H9 (cell line): ENCODE measurements around the gene CCDC33. TPM values are rescaled to one million over a fixed set of nuclear protein-coding genes. Genes with fewer than 3 reads are reported as not detected.

ENCODE experiments used
- DNase-seq: peaks from one replicate; pipeline ENCODE4 v3.0.0-alpha.2; 2017
- H2AFZ ChIP-seq: one replicate; pipeline ENCODE4 v1.6.1; 2013; ENCODE audit warnings: mild to moderate bottlenecking, low read length, control low read depth, moderate library complexity
- H2AK5ac ChIP-seq: 2 replicates; pipeline ENCODE4 v1.6.1; 2013; ENCODE audit warnings: low read length, control low read depth, mixed read lengths; ENCODE audit not compliant: insufficient read length
- H2BK120ac ChIP-seq: one replicate; pipeline ENCODE4 v1.6.1; 2013; ENCODE audit warnings: low read depth, mild to moderate bottlenecking, low read length, control low read depth, inconsistent platforms; ENCODE audit not compliant: poor library complexity, severe bottlenecking
- H2BK12ac ChIP-seq: 2 replicates; pipeline ENCODE4 v1.6.1; 2013; ENCODE audit warnings: low read length, control low read depth, mixed read lengths, low read depth; ENCODE audit not compliant: insufficient read length
- H2BK15ac ChIP-seq: 2 replicates; pipeline ENCODE4 v1.6.1; 2013; ENCODE audit warnings: low read depth, low read length, control low read depth
- H2BK20ac ChIP-seq: one replicate; pipeline ENCODE4 v1.6.1; 2013; ENCODE audit warnings: low read depth, mild to moderate bottlenecking, low read length, control low read depth, inconsistent platforms; ENCODE audit not compliant: poor library complexity, severe bottlenecking
- H2BK5ac ChIP-seq: 2 replicates; pipeline ENCODE4 v1.6.1; 2013; ENCODE audit warnings: low read length, control low read depth, mixed read lengths; ENCODE audit not compliant: insufficient read length
- H3K14ac ChIP-seq: 2 replicates; pipeline ENCODE4 v1.6.1; 2013; ENCODE audit warnings: low read length, control low read depth; ENCODE audit not compliant: insufficient read depth
- H3K18ac ChIP-seq: 2 replicates; pipeline ENCODE4 v1.6.1; 2013; ENCODE audit warnings: low read depth, mild to moderate bottlenecking, mixed read lengths, low read length, control low read depth; ENCODE audit not compliant: insufficient read length
- H3K23ac ChIP-seq: 2 replicates; pipeline ENCODE4 v1.6.1; 2013; ENCODE audit warnings: low read length, control low read depth, mixed read lengths, low read depth; ENCODE audit not compliant: insufficient read length
- H3K23me2 ChIP-seq: 2 replicates; pipeline ENCODE4 v1.6.1; 2013; ENCODE audit warnings: low read depth, mild to moderate bottlenecking, mixed read lengths, low read length, control low read depth; ENCODE audit not compliant: insufficient read length, poor library complexity, severe bottlenecking
- H3K27ac ChIP-seq: 2 replicates; pipeline ENCODE4 v1.5.1; 2013; ENCODE audit warnings: low read length, control low read depth, mixed read lengths, low read depth; ENCODE audit not compliant: insufficient read length
- H3K27me3 ChIP-seq: 2 replicates; pipeline ENCODE4 v1.6.1; 2013; ENCODE audit warnings: low read length, control low read depth, inconsistent platforms; ENCODE audit not compliant: insufficient read depth
- H3K4ac ChIP-seq: 2 replicates; pipeline ENCODE4 v1.6.1; 2013; ENCODE audit warnings: low read depth, mild to moderate bottlenecking, control low read depth, inconsistent platforms, low read length, moderate library complexity
- H3K4me1 ChIP-seq: 2 replicates; pipeline ENCODE4 v1.6.1; 2013; ENCODE audit warnings: low read length, control low read depth, inconsistent platforms; ENCODE audit not compliant: insufficient read depth
- H3K4me2 ChIP-seq: 2 replicates; pipeline ENCODE4 v1.6.1; 2013; ENCODE audit warnings: low read length, control low read depth, mixed read lengths; ENCODE audit not compliant: insufficient read length, insufficient read depth
- H3K56ac ChIP-seq: 2 replicates; pipeline ENCODE4 v1.6.1; 2013; ENCODE audit warnings: low read depth, mild to moderate bottlenecking, mixed read lengths, low read length, control low read depth; ENCODE audit not compliant: insufficient read length
- H3K79me1 ChIP-seq: 2 replicates; pipeline ENCODE4 v1.6.1; 2013; ENCODE audit warnings: low read depth, mild to moderate bottlenecking, moderate library complexity, low read length, control low read depth, inconsistent platforms; ENCODE audit not compliant: insufficient read depth, poor library complexity, severe bottlenecking
- H3K79me2 ChIP-seq: 2 replicates; pipeline ENCODE4 v1.6.1; 2013; ENCODE audit warnings: low read length, control low read depth, inconsistent platforms; ENCODE audit not compliant: insufficient read depth
- H3K9ac ChIP-seq: 2 replicates; pipeline ENCODE4 v1.6.1; 2013; ENCODE audit warnings: low read length, control low read depth, mixed read lengths; ENCODE audit not compliant: insufficient read length; ENCODE audit errors: extremely low read depth
- H3K9me3 ChIP-seq: one replicate; pipeline ENCODE4 v1.6.1; 2013; ENCODE audit warnings: low read depth, low read length, inconsistent platforms; ENCODE audit not compliant: control insufficient read depth
- H3T11ph ChIP-seq: one replicate; pipeline ENCODE4 v1.6.1; 2013; ENCODE audit warnings: mild to moderate bottlenecking, low read length, control low read depth, inconsistent platforms
- H4K20me1 ChIP-seq: one replicate; pipeline ENCODE4 v1.6.1; 2013; ENCODE audit not compliant: control insufficient read depth, insufficient read length, insufficient read depth
- H4K5ac ChIP-seq: 2 replicates; pipeline ENCODE4 v1.6.1; 2013; ENCODE audit warnings: low read depth, mild to moderate bottlenecking, mixed read lengths, low read length, control low read depth; ENCODE audit not compliant: insufficient read length
- H4K8ac ChIP-seq: replicated peaks from 2 replicates; pipeline ENCODE4 v1.6.1; 2013; ENCODE audit warnings: low read length, control low read depth, mixed read lengths, low read depth; ENCODE audit not compliant: insufficient read length
- H4K91ac ChIP-seq: 2 replicates; pipeline ENCODE4 v1.6.1; 2013; ENCODE audit warnings: low read depth, mild to moderate bottlenecking, moderate library complexity, mixed read lengths, low read length, control low read depth; ENCODE audit not compliant: insufficient read length
- H3K27ac Mint-ChIP-seq, 3 experiments: 2 replicates in 2 of 3; 3 replicates in 1 of 3; pipeline ENCODE4 v1.8.0; 2020 to 2021; ENCODE audit warnings: mixed read lengths in 3 of 3, mild to moderate bottlenecking in 1 of 3, moderate library complexity in 1 of 3
- H3K27me3 Mint-ChIP-seq: 2 replicates; pipeline ENCODE4 v1.8.0; 2021; ENCODE audit warnings: low read depth, mild to moderate bottlenecking, moderate library complexity, mixed read lengths
- H3K36me3 Mint-ChIP-seq, 3 experiments: 2 replicates in 2 of 3; 3 replicates in 1 of 3; pipeline ENCODE4 v1.8.0; 2020 to 2021; ENCODE audit warnings: low read depth in 3 of 3, mixed read lengths in 3 of 3; ENCODE audit not compliant: insufficient read depth in 1 of 3
- H3K4me1 Mint-ChIP-seq, 2 experiments: 2 replicates each; pipeline ENCODE4 v1.8.0; 2020; ENCODE audit warnings: mixed read lengths in 2 of 2
- H3K4me3 Mint-ChIP-seq, 2 experiments: 2 replicates in 1 of 2; 3 replicates in 1 of 2; pipeline ENCODE4 v1.8.0; 2020 to 2021; ENCODE audit warnings: mild to moderate bottlenecking in 2 of 2, mixed read lengths in 2 of 2, moderate library complexity in 1 of 2
- H3K9me3 Mint-ChIP-seq, 2 experiments: 2 replicates in 1 of 2; 3 replicates in 1 of 2; pipeline ENCODE4 v1.8.0; 2020; ENCODE audit warnings: mild to moderate bottlenecking in 2 of 2, mixed read lengths in 2 of 2, moderate library complexity in 1 of 2
- WGBS: extraction: QIAGEN DNeasy Blood & Tissue Kit; methylation state at CpG from one replicate; pipeline ENCODE4 v1.1.7; 2013; ENCODE audit warnings: missing lambda C conversion rate, low lambda C conversion rate, mixed read lengths; ENCODE audit not compliant: insufficient read length; ENCODE audit errors: extremely low coverage; 5-methylcytosine and 5-hydroxymethylcytosine counted together
- total RNA-seq: library from RNA; stranded (reverse); gene quantifications from 2 replicates; pipeline ENCODE4 v1.2.1, GENCODE V29; 2021
- TF ChIP-seq, protein P1 (sequence below): fragments of 200-600 bp; sonication (generic); conservative IDR thresholded peaks from 3 replicates; pipeline ENCODE4 v1.8.0; 2021; ENCODE audit warnings: antibody characterized with exemption, mild to moderate bottlenecking

The CCDC33 gene
- total RNA-seq, 1 experiment from 2014 or later, result 4.6 TPM

DNA sequence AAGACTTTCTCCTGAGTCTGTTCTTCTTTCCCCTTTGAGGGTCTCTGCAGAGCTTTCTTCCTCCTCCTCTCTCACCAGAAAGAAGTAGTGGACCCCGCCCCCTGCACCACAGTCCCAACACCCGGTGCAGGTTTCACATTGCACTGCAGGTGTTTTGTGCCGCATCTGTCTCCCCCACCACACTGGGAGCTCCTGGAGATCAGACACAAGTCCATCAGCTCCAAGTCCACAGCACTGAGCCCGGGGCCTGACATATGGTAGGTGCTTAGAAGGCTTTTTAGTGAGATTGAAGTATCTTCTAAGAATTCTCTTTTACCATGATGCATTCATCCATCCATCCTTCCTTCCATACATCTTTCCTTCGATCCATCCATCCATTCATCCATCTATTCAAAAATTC is 43.4 kb upstream of the CCDC33 start:
- H3K36me3 Mint-ChIP-seq, result no peaks in the 10 kb centered on the region; a peak in 2 of 7 replicates
- H3K14ac ChIP-seq, result no peak overlapping the region
- H3K56ac ChIP-seq, result no peak overlapping the region
- H2BK15ac ChIP-seq, result no peak overlapping the region
- H3K4me3 Mint-ChIP-seq, result no peak overlapping the region; a peak in 1 of 5 replicates
- no peaks in the 10 kb centered on the region for H3K9me3 ChIP-seq
- no peak overlapping the region for H3K9ac ChIP-seq
- H4K8ac ChIP-seq, result no peak overlapping the region
- H4K20me1 ChIP-seq, result no peaks in the 10 kb centered on the region
- H3K79me2 ChIP-seq, result no peaks in the 10 kb centered on the region
- no peak overlapping the region for H3K4me2 ChIP-seq
- no peaks in the 10 kb centered on the region for H3K9me3 Mint-ChIP-seq
- no peak overlapping the region for H4K5ac ChIP-seq
- no peak overlapping the region for H3T11ph ChIP-seq
- H3K18ac ChIP-seq, result no peak overlapping the region
- no peak overlapping the region for H2BK120ac ChIP-seq
- H3K27me3 ChIP-seq, result no peaks in the 10 kb centered on the region
- H3K27ac Mint-ChIP-seq, result no peak overlapping the region
- H3K4me1 Mint-ChIP-seq, result peaks cover 0 to 9% of the 10 kb centered on the region in 2 experiments
- H2AFZ ChIP-seq, result no peak overlapping the region
- no peak overlapping the region for H3K4ac ChIP-seq
- DNase-seq, result no peak
- no peak overlapping the region for H3K27ac ChIP-seq
- 100% methylated on average over 1 of the region's 5 CpGs for WGBS
- no peaks in the 10 kb centered on the region for H3K4me1 ChIP-seq
- H2BK20ac ChIP-seq, result no peak overlapping the region
- H3K27me3 Mint-ChIP-seq, result peaks cover 5% of the 10 kb centered on the region; the same call in 1 of the 2 replicates
- H2BK5ac ChIP-seq, result no peak overlapping the region
- TF ChIP-seq, protein P1, sequence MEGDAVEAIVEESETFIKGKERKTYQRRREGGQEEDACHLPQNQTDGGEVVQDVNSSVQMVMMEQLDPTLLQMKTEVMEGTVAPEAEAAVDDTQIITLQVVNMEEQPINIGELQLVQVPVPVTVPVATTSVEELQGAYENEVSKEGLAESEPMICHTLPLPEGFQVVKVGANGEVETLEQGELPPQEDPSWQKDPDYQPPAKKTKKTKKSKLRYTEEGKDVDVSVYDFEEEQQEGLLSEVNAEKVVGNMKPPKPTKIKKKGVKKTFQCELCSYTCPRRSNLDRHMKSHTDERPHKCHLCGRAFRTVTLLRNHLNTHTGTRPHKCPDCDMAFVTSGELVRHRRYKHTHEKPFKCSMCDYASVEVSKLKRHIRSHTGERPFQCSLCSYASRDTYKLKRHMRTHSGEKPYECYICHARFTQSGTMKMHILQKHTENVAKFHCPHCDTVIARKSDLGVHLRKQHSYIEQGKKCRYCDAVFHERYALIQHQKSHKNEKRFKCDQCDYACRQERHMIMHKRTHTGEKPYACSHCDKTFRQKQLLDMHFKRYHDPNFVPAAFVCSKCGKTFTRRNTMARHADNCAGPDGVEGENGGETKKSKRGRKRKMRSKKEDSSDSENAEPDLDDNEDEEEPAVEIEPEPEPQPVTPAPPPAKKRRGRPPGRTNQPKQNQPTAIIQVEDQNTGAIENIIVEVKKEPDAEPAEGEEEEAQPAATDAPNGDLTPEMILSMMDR, result no peak
- H3K23ac ChIP-seq, result no peak overlapping the region
- H2AK5ac ChIP-seq, result no peak overlapping the region
- no peaks in the 10 kb centered on the region for H3K23me2 ChIP-seq
- no peak overlapping the region for H4K91ac ChIP-seq
- H2BK12ac ChIP-seq, result no peak overlapping the region
- H3K79me1 ChIP-seq, result no peaks in the 10 kb centered on the region
